ENCODE results near the gene ZFAND3. TPM values are rescaled to one million over a fixed set of nuclear protein-coding genes. Genes with fewer than 3 reads are reported as not detected.

The ZFAND3 gene
- total and polyA plus RNA-seq, 12 donors, result 21.4 to 163 (median 46.3) TPM

DNA sequence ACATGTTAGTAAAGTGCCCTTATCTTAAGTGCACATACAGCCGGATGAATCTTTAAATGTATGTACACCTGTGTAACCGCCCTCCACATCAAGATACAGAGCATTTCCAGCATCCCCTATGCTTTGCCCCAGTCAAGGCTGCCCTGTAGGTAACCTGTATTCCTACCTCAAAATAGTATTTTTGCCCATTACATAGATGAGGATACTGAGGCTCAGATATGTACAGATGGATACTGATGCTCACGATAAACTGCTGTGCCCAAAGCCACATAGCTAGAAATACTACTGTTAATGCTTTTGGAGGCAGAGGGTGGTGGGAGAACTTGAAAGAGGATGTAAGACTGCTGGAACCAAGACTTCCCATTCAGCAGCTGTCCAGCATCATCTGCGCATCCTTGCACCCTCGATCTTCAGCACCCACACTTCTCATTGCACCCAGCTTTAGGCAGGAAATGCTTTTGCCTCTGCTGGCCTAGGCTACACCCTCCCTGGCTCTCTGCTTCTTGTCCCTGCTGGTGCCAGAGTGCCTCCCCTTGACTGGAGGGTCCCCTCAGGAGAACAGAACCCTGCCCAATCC, 27.0 kb upstream of the ZFAND3 start:
- no peak overlapping the region for H3K4me3 ChIP-seq
- 85 to 88% (median 86%) methylated on average over 5 of the region's 5 CpGs for WGBS, 4 donors
- TF ChIP-seq, protein P1, sequence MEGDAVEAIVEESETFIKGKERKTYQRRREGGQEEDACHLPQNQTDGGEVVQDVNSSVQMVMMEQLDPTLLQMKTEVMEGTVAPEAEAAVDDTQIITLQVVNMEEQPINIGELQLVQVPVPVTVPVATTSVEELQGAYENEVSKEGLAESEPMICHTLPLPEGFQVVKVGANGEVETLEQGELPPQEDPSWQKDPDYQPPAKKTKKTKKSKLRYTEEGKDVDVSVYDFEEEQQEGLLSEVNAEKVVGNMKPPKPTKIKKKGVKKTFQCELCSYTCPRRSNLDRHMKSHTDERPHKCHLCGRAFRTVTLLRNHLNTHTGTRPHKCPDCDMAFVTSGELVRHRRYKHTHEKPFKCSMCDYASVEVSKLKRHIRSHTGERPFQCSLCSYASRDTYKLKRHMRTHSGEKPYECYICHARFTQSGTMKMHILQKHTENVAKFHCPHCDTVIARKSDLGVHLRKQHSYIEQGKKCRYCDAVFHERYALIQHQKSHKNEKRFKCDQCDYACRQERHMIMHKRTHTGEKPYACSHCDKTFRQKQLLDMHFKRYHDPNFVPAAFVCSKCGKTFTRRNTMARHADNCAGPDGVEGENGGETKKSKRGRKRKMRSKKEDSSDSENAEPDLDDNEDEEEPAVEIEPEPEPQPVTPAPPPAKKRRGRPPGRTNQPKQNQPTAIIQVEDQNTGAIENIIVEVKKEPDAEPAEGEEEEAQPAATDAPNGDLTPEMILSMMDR (IDR thresholded peaks at IDR 0.05), result no peak
- H3K36me3 ChIP-seq (replicated peaks in 1 of 2), result no peaks in the 10 kb centered on the region
- no peaks in the 10 kb centered on the region for H3K9me3 ChIP-seq (replicated peaks in 1 of 3)
- H3K27ac ChIP-seq, result no peak overlapping the region
- DNase-seq, result no peak
- peaks cover 4 to 11% of the 10 kb centered on the region in 2 donors for H3K4me1 ChIP-seq (replicated peaks in 1 of 2)
- intact Hi-C loops (cut with DNase I), result no loop called here
- no peaks in the 10 kb centered on the region for H3K27me3 ChIP-seq

DNA sequence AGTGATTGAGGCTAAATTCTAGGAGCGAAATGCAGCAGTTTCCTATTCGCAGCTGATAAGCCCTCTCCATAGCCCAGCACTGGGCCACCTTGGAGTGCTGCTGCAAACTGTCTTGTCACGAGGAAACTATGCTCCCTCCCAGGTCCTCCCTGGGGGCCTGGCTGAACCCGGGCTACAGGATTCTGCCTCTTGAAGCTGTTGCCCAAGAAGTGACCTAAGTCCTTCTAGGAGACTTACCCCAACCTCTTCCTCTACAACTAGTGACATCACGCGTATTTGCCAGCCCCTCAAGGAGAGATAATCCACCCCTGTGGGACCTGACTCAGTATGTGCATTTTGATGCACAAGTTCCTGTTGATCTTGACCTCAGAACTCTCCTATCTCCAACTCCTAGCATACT, 26.5 kb upstream of the ZFAND3 start:
- Histone ChIP-seq H3K4me1 (replicated peaks in 1 of 2) (peaks cover 4 to 11% of the 10 kb centered on the region in 2 donors), H3K27me3 (no peaks in the 10 kb centered on the region), H3K9me3 (replicated peaks in 1 of 3) (no peaks in the 10 kb centered on the region), H3K27ac (no peak overlapping the region), H3K36me3 (replicated peaks in 1 of 2) (no peaks in the 10 kb centered on the region), H3K4me3 (no peak overlapping the region)
- WGBS, 4 donors, result 70 to 88% (median 82%) methylated on average over 4 to 6 of the region's 6 CpGs
- intact Hi-C loops (cut with DNase I), result no loop called here
- DNase-seq, result no peak
- no peak for TF ChIP-seq POLR2A (IDR thresholded peaks at IDR 0.05)
- TF ChIP-seq, protein P1 (IDR thresholded peaks at IDR 0.05), result no peak

DNA sequence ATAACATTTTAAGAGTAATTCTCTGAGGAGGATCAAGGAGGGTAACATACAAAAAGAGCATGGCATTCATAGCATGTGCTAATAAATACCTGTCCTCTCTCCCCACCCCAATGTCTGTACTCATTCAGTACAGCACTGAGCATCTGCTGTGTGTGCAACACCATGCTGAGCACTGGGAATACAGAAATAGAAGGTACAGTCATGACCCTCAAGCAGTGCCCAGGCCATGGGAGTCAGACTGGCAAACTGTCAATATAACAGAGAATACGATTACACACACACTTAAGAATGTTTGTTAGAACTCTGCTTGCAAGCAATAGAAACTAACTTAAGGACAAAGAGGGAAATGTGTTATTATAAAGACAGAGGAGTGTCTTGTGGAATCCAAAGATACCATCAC, 24.7 kb upstream of the ZFAND3 start:
- intact Hi-C loops (cut with DNase I), result no loop called here
- Histone ChIP-seq H3K9me3 (replicated peaks in 1 of 3) (no peaks in the 10 kb centered on the region), H3K4me1 (replicated peaks in 1 of 2) (peaks cover 4 to 11% of the 10 kb centered on the region in 2 donors), H3K27me3 (no peaks in the 10 kb centered on the region), H3K4me3 (no peak overlapping the region), H3K27ac (no peak overlapping the region), H3K36me3 (replicated peaks in 1 of 2) (no peaks in the 10 kb centered on the region)
- WGBS, 4 donors, result 14 to 58% (median 29%) methylated on average over 1 of the region's 1 CpG
- no peak for DNase-seq
- TF ChIP-seq, protein P1 (IDR thresholded peaks at IDR 0.05), result no peak
- no peak for TF ChIP-seq POLR2A (IDR thresholded peaks at IDR 0.05)

DNA sequence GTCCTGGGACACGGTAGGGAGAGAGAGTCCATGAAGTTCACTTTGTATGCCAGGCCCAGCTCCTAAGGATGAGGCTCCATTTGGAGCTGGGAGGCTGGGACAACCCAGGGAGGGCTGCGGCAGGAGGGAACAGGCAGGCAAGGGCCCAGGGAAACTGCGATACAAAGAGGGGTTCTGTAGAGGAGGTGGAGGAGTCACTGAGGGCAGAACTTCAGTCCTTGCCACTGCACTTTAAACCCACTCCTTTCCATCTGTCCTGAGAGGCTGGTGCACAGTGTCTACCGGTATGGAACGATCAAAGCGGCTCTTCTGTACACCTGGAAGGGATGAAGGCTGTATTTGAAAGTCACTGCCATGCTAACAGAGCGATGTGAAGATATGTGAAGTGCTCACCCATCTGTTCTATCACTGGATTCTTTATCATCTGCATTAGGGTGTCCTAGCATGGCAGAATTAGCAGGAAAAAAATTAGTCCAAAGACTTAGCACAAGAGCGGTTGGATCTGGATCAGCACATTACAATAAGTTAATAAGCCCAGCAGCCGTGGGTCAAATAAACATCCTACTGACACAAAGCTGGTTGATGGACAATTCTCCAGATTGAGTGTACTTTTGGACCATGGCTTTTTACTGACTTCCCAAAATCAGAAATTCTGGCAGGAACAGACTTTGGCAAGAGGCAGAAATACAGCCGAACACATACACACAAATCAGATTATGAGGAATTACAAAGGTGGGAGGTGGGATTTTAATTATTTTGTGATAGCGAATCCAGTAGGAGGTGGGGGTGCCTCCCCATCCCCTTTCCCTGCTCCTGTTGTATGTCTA, 20.9 kb upstream of the ZFAND3 start:
- intact Hi-C loops (cut with DNase I), result no loop called here
- Histone ChIP-seq H3K9me3 (replicated peaks in 1 of 3) (no peaks in the 10 kb centered on the region), H3K27ac (no peak overlapping the region), H3K4me1 (replicated peaks in 1 of 2) (no peaks in the 10 kb centered on the region), H3K36me3 (replicated peaks in 1 of 2) (no peaks in the 10 kb centered on the region), H3K4me3 (no peak overlapping the region), H3K27me3 (no peaks in the 10 kb centered on the region)
- TF ChIP-seq, protein P1 (IDR thresholded peaks at IDR 0.05), result no peak
- TF ChIP-seq POLR2A (IDR thresholded peaks at IDR 0.05), result no peak
- DNase-seq, result no peak
- WGBS, 4 donors, result 85 to 94% (median 93%) methylated on average over 11 of the region's 11 CpGs

Measured in adrenal gland (tissue), 12 donors.